Loucy (cell line): ENCODE results near the gene GORASP2.
A peak's percentile ranks its signal among the peaks of the same experiment; 100 is the strongest.

Experiments used
- H2AFZ ChIP-seq: fragments of 200-600 bp; sonication (generic); 2 replicates; pipeline ENCODE4 v1.6.0; 2016; ENCODE audit warnings: antibody characterized with exemption, mild to moderate bottlenecking, low read length, moderate library complexity
- H3F3A ChIP-seq: fragments of 200-600 bp; 2 replicates; pipeline ENCODE4 v1.6.0; 2016; ENCODE audit warnings: antibody characterized with exemption, low read depth, mild to moderate bottlenecking
- H3K27me3 ChIP-seq: fragments of 200-600 bp; sonication (generic); 2 replicates; pipeline ENCODE4 v1.6.1; 2014; ENCODE audit warnings: low read length, mild to moderate bottlenecking; ENCODE audit not compliant: insufficient read depth, poor library complexity, severe bottlenecking
- H3K36me3 ChIP-seq: fragments of 200-600 bp; sonication (generic); 2 replicates; pipeline ENCODE4 v1.6.1; 2016; ENCODE audit warnings: low read length; ENCODE audit not compliant: insufficient read depth
- H3K4me1 ChIP-seq: fragments of 200-600 bp; sonication (generic); 2 replicates; pipeline ENCODE4 v1.5.1; 2014; ENCODE audit warnings: low read length, mild to moderate bottlenecking; ENCODE audit not compliant: insufficient read depth, poor library complexity, severe bottlenecking
- H3K4me2 ChIP-seq: fragments of 200-600 bp; sonication (generic); 2 replicates; pipeline ENCODE4 v1.6.0; 2014; ENCODE audit warnings: antibody characterized with exemption, low read length, low read depth, mild to moderate bottlenecking; ENCODE audit not compliant: poor library complexity, severe bottlenecking
- H3K4me3 ChIP-seq: fragments of 200-600 bp; sonication (generic); 2 replicates; pipeline ENCODE4 v1.5.1; 2014; ENCODE audit warnings: low read length, mild to moderate bottlenecking, mixed read lengths; ENCODE audit not compliant: poor library complexity, severe bottlenecking
- H3K79me2 ChIP-seq: fragments of 200-600 bp; sonication (generic); 2 replicates; pipeline ENCODE4 v1.6.1; 2014; ENCODE audit warnings: low read length; ENCODE audit not compliant: insufficient read depth
- H3K9ac ChIP-seq: fragments of 200-600 bp; sonication (generic); 2 replicates; pipeline ENCODE4 v1.6.0; 2014; ENCODE audit warnings: mild to moderate bottlenecking, low read depth, low read length, moderate library complexity; ENCODE audit not compliant: poor library complexity, severe bottlenecking
- H3K9me2 ChIP-seq: fragments of 200-600 bp; sonication (generic); replicated peaks from 2 replicates; pipeline ENCODE4 v1.6.1; 2016; ENCODE audit warnings: low read depth, low read length, mixed read lengths
- H3K9me3 ChIP-seq: fragments of 200-600 bp; sonication (generic); 2 replicates; pipeline ENCODE4 v1.6.1; 2014; ENCODE audit warnings: mild to moderate bottlenecking, antibody characterized with exemption, low read length, low read depth; ENCODE audit not compliant: insufficient read depth
- H4K20me1 ChIP-seq: fragments of 200-600 bp; sonication (generic); 2 replicates; pipeline ENCODE4 v1.6.0; 2014; ENCODE audit warnings: antibody characterized with exemption, low read length, mild to moderate bottlenecking; ENCODE audit not compliant: insufficient read depth, poor library complexity, severe bottlenecking
- CTCF ChIP-seq: fragments of 200-600 bp; sonication (generic); conservative IDR thresholded peaks from 2 replicates; pipeline ENCODE4 v1.5.1; 2014; ENCODE audit warnings: mild to moderate bottlenecking, antibody characterized with exemption, low read length
- EZH2phosphoT487 ChIP-seq: fragments of 200-600 bp; IDR thresholded peaks from 2 replicates; pipeline ENCODE4 v1.6.1; 2018; ENCODE audit warnings: antibody characterized with exemption, mild to moderate bottlenecking, moderate library complexity, borderline replicate concordance

Gene GORASP2

GRCh38 chr2:170971071-170971470 lies 42.0 kb downstream of the GORASP2 start:
- H3K4me2 ChIP-seq = no peak overlapping the region
- no peak for TF ChIP-seq CTCF
- TF ChIP-seq EZH2phosphoT487 = no peak
- no peak overlapping the region for H2AFZ ChIP-seq
- peaks cover 14% of the 10 kb centered on the region for H3K4me1 ChIP-seq
- 0 out of 2 replicates have a peak, but pooled peaks cover 7% of the 10 kb centered on the region for H3F3A ChIP-seq
- no peaks in the 10 kb centered on the region for H4K20me1 ChIP-seq
- peaks cover 22% of the 10 kb centered on the region for H3K36me3 ChIP-seq
- H3K9me3 ChIP-seq = no peaks in the 10 kb centered on the region
- H3K9me2 ChIP-seq = no peaks in the 10 kb centered on the region
- no peaks in the 10 kb centered on the region for H3K79me2 ChIP-seq
- no peak overlapping the region for H3K4me3 ChIP-seq
- no peak overlapping the region for H3K9ac ChIP-seq
- no peaks in the 10 kb centered on the region for H3K27me3 ChIP-seq

- Histone ChIP-seq H3K36me3 (peaks cover 7% of the 10 kb centered on the region; the same call in 1 of the 2 replicates), H3K9me3 (no peaks in the 10 kb centered on the region), H2AFZ (peak overlapping the region; percentile 96), H3K9me2 (no peaks in the 10 kb centered on the region), H3F3A (0 out of 2 replicates have a peak, but pooled peaks cover 7% of the 10 kb centered on the region), H3K79me2 (no peaks in the 10 kb centered on the region), H3K4me3 (peak overlapping the region; percentile 72), H3K4me2 (peak overlapping the region; percentile 82), H3K9ac (peak overlapping the region; percentile 68), H3K27me3 (no peaks in the 10 kb centered on the region), H4K20me1 (no peaks in the 10 kb centered on the region), H3K4me1 (peaks cover 14% of the 10 kb centered on the region)
- TF ChIP-seq CTCF (no peak), EZH2phosphoT487 (no peak)
These were observed 43.5 kb downstream of the GORASP2 start for GRCh38 chr2:170972296-170973224.

GRCh38 chr2:170973225-170973491 lies 44.1 kb downstream of the GORASP2 start:
- 0 out of 2 replicates have a peak, but pooled peaks cover 7% of the 10 kb centered on the region for H3F3A ChIP-seq
- no peaks in the 10 kb centered on the region for H3K9me3 ChIP-seq
- no peaks in the 10 kb centered on the region for H3K79me2 ChIP-seq
- H3K4me1 ChIP-seq = peaks cover 14% of the 10 kb centered on the region
- peak overlapping the region; percentile 82 for H3K4me2 ChIP-seq
- peak overlapping the region; percentile 96 for H2AFZ ChIP-seq
- TF ChIP-seq EZH2phosphoT487 (no peak), CTCF (no peak)
- peaks cover 2% of the 10 kb centered on the region; the same call in 1 of the 2 replicates for H3K36me3 ChIP-seq
- no peaks in the 10 kb centered on the region for H4K20me1 ChIP-seq
- no peaks in the 10 kb centered on the region for H3K9me2 ChIP-seq
- peak overlapping the region; percentile 72 for H3K4me3 ChIP-seq
- no peaks in the 10 kb centered on the region for H3K27me3 ChIP-seq
- peak overlapping the region; percentile 68 for H3K9ac ChIP-seq
